ENCODE data around the gene ZNF358.

ZNF358 gene

GRCh38 chr19:7554565-7554964 is 38.7 kb downstream of the ZNF358 start:
- H3K36me3 ChIP-seq (ENCODE audit: insufficient read depth, low read length) = peaks cover 39% of the 10 kb centered on the region
- peaks cover 3% of the 10 kb centered on the region for H3K9me3 ChIP-seq (ENCODE audit: low read length)
- H3K4me3 ChIP-seq (ENCODE audit: low read length) = no peak overlapping the region
- no peak overlapping the region for H2AFZ ChIP-seq (ENCODE audit: low read depth, low read length)
- no peaks in the 10 kb centered on the region for H3K4me1 ChIP-seq (ENCODE audit: insufficient read depth, low read length)
- H3K27me3 ChIP-seq (ENCODE audit: insufficient read depth, low read length) = no peaks in the 10 kb centered on the region

GRCh38 chr19:7554990-7555864 is 39.3 kb downstream of the ZNF358 start:
- H3K4me1 ChIP-seq (ENCODE audit: insufficient read depth, low read length) = no peaks in the 10 kb centered on the region
- H3K4me3 ChIP-seq (ENCODE audit: low read length) = no peak overlapping the region
- H3K36me3 ChIP-seq (ENCODE audit: insufficient read depth, low read length) = peaks cover 38% of the 10 kb centered on the region
- no peaks in the 10 kb centered on the region for H3K27me3 ChIP-seq (ENCODE audit: insufficient read depth, low read length)
- peaks cover 3% of the 10 kb centered on the region for H3K9me3 ChIP-seq (ENCODE audit: low read length)
- H2AFZ ChIP-seq (ENCODE audit: low read depth, low read length) = no peak overlapping the region

GRCh38 chr19:7556696-7557315 is 40.9 kb downstream of the ZNF358 start:
- H3K36me3 ChIP-seq (ENCODE audit: insufficient read depth, low read length) = peaks cover 35% of the 10 kb centered on the region
- H3K4me3 ChIP-seq (ENCODE audit: low read length) = no peak overlapping the region
- H3K4me1 ChIP-seq (ENCODE audit: insufficient read depth, low read length) = no peaks in the 10 kb centered on the region
- no peaks in the 10 kb centered on the region for H3K27me3 ChIP-seq (ENCODE audit: insufficient read depth, low read length)
- peaks cover 3% of the 10 kb centered on the region for H3K9me3 ChIP-seq (ENCODE audit: low read length)
- H2AFZ ChIP-seq (ENCODE audit: low read depth, low read length) = no peak overlapping the region

GRCh38 chr19:7558667-7559066 is 42.8 kb downstream of the ZNF358 start:
- Histone ChIP-seq H3K4me1 (ENCODE audit: insufficient read depth, low read length) (no peaks in the 10 kb centered on the region), H3K4me3 (ENCODE audit: low read length) (no peak overlapping the region), H3K27me3 (ENCODE audit: insufficient read depth, low read length) (no peaks in the 10 kb centered on the region), H2AFZ (ENCODE audit: low read depth, low read length) (no peak overlapping the region), H3K9me3 (ENCODE audit: low read length) (peaks cover 3% of the 10 kb centered on the region), H3K36me3 (ENCODE audit: insufficient read depth, low read length) (peaks cover 32% of the 10 kb centered on the region)

- Histone ChIP-seq H3K4me3 (ENCODE audit: low read length) (no peak overlapping the region), H3K36me3 (ENCODE audit: insufficient read depth, low read length) (peaks cover 30% of the 10 kb centered on the region), H3K9me3 (ENCODE audit: low read length) (peaks cover 3% of the 10 kb centered on the region), H3K4me1 (ENCODE audit: insufficient read depth, low read length) (no peaks in the 10 kb centered on the region), H3K27me3 (ENCODE audit: insufficient read depth, low read length) (no peaks in the 10 kb centered on the region), H2AFZ (ENCODE audit: low read depth, low read length) (no peak overlapping the region)
Measured at GRCh38 chr19:7559102-7559501, 43.2 kb downstream of the ZNF358 start.

GRCh38 chr19:7560255-7560654 is 44.4 kb downstream of the ZNF358 start:
- Histone ChIP-seq H3K27me3 (ENCODE audit: insufficient read depth, low read length) (no peaks in the 10 kb centered on the region), H3K4me1 (ENCODE audit: insufficient read depth, low read length) (no peaks in the 10 kb centered on the region), H3K9me3 (ENCODE audit: low read length) (no peaks in the 10 kb centered on the region), H3K36me3 (ENCODE audit: insufficient read depth, low read length) (peaks cover 25% of the 10 kb centered on the region), H2AFZ (ENCODE audit: low read depth, low read length) (no peak overlapping the region), H3K4me3 (ENCODE audit: low read length) (no peak overlapping the region)

- Histone ChIP-seq H3K4me3 (ENCODE audit: low read length) (no peak overlapping the region), H3K27me3 (ENCODE audit: insufficient read depth, low read length) (no peaks in the 10 kb centered on the region), H2AFZ (ENCODE audit: low read depth, low read length) (no peak overlapping the region), H3K36me3 (ENCODE audit: insufficient read depth, low read length) (peaks cover 22% of the 10 kb centered on the region), H3K9me3 (ENCODE audit: low read length) (no peaks in the 10 kb centered on the region), H3K4me1 (ENCODE audit: insufficient read depth, low read length) (no peaks in the 10 kb centered on the region)
Measured at GRCh38 chr19:7561325-7561724, 45.4 kb downstream of the ZNF358 start.

GRCh38 chr19:7562646-7563393 is 46.9 kb downstream of the ZNF358 start:
- peaks cover 10% of the 10 kb centered on the region for H3K36me3 ChIP-seq (ENCODE audit: insufficient read depth, low read length)
- H3K4me3 ChIP-seq (ENCODE audit: low read length) = no peak overlapping the region
- no peak overlapping the region for H2AFZ ChIP-seq (ENCODE audit: low read depth, low read length)
- no peaks in the 10 kb centered on the region for H3K9me3 ChIP-seq (ENCODE audit: low read length)
- H3K4me1 ChIP-seq (ENCODE audit: insufficient read depth, low read length) = no peaks in the 10 kb centered on the region
- H3K27me3 ChIP-seq (ENCODE audit: insufficient read depth, low read length) = no peaks in the 10 kb centered on the region

- no peaks in the 10 kb centered on the region for H3K4me1 ChIP-seq (ENCODE audit: insufficient read depth, low read length)
- no peaks in the 10 kb centered on the region for H3K9me3 ChIP-seq (ENCODE audit: low read length)
- no peaks in the 10 kb centered on the region for H3K27me3 ChIP-seq (ENCODE audit: insufficient read depth, low read length)
- no peak overlapping the region for H2AFZ ChIP-seq (ENCODE audit: low read depth, low read length)
- no peaks in the 10 kb centered on the region for H3K36me3 ChIP-seq (ENCODE audit: insufficient read depth, low read length)
- H3K4me3 ChIP-seq (ENCODE audit: low read length) = no peak overlapping the region
Measured at GRCh38 chr19:7564866-7565265, 49.0 kb downstream of the ZNF358 start.

GRCh38 chr19:7565332-7565731 is 49.4 kb downstream of the ZNF358 start:
- Histone ChIP-seq H3K36me3 (ENCODE audit: insufficient read depth, low read length) (no peaks in the 10 kb centered on the region), H2AFZ (ENCODE audit: low read depth, low read length) (no peak overlapping the region), H3K27me3 (ENCODE audit: insufficient read depth, low read length) (no peaks in the 10 kb centered on the region), H3K4me3 (ENCODE audit: low read length) (no peak overlapping the region), H3K4me1 (ENCODE audit: insufficient read depth, low read length) (no peaks in the 10 kb centered on the region), H3K9me3 (ENCODE audit: low read length) (no peaks in the 10 kb centered on the region)

Measured in neuron (in vitro differentiated cells).